MCF 10A (cell line): ENCODE data around the gene COL23A1. TPM values are rescaled to one million over a fixed set of nuclear protein-coding genes. Genes with fewer than 3 reads are reported as not detected.
"Not testable (repeated sequence)": the region's sequence is repeated elsewhere in the genome, so short reads cannot be mapped to it uniquely, and the experiment has no call there.

ENCODE experiments used
- BruUV-seq: library from RNA; stranded (reverse); fragments of 400-500 nt; replicated peaks from 2 replicates; lab custom pipeline; 2021; lab: Mats Ljungman, UMichigan
- CTCF ChIA-PET: fragments of 300-600 bp; sonication (Branson Sonifier 250); formaldehyde crosslinking; extraction: SDS; loops from one replicate; lab custom pipeline; 2021; ENCODE audit warnings: antibody characterized with exemption, inconsistent platforms; lab: Yijun Ruan, JAX
- POLR2A ChIA-PET: fragments of 300-600, 350-650 bp; sonication (Branson Sonifier 250); formaldehyde crosslinking; extraction: SDS; loops from one replicate; lab custom pipeline; 2020; ENCODE audit warnings: antibody characterized with exemption, inconsistent platforms; lab: Yijun Ruan, JAX
- DNase-seq: peaks from one replicate; pipeline ENCODE4 v3.0.0-alpha.2; 2018; ENCODE audit not compliant: unreplicated experiment
- H3K27ac Mint-ChIP-seq: one replicate; pipeline ENCODE4 v1.8.0; 2022; ENCODE audit warnings: mild to moderate bottlenecking, low read depth, mixed read lengths; ENCODE audit not compliant: unreplicated experiment
- H3K27me3 Mint-ChIP-seq: one replicate; pipeline ENCODE4 v1.8.0; 2022; ENCODE audit warnings: mixed read lengths; ENCODE audit not compliant: insufficient read depth, unreplicated experiment
- H3K36me3 Mint-ChIP-seq: one replicate; pipeline ENCODE4 v1.8.0; 2022; ENCODE audit warnings: mild to moderate bottlenecking, moderate library complexity, mixed read lengths; ENCODE audit not compliant: insufficient read depth, unreplicated experiment
- H3K4me1 Mint-ChIP-seq: one replicate; pipeline ENCODE4 v1.8.0; 2022; ENCODE audit warnings: mixed read lengths; ENCODE audit not compliant: insufficient read depth, unreplicated experiment
- H3K4me3 Mint-ChIP-seq: one replicate; pipeline ENCODE4 v1.8.0; 2022; ENCODE audit warnings: mild to moderate bottlenecking, moderate library complexity, mixed read lengths; ENCODE audit not compliant: unreplicated experiment
- H3K9me3 Mint-ChIP-seq: one replicate; pipeline ENCODE4 v1.8.0; 2022; ENCODE audit warnings: mixed read lengths; ENCODE audit not compliant: unreplicated experiment
- intact Hi-C: fragments of 100-400 bp; cut with micrococcal nuclease; formaldehyde crosslinking; loops from 2 replicates; pipeline ENCODE4 v1.14.1; 2022
- total RNA-seq: library from RNA; stranded (reverse); gene quantifications from 2 replicates; pipeline ENCODE4 v1.2.3, GENCODE V29; 2022
- TF ChIP-seq, protein P1 (sequence below): fragments of 200-600 bp; IDR thresholded peaks from one replicate; pipeline ENCODE4 v1.8.0; 2022; ENCODE audit warnings: antibody characterized with exemption, mild to moderate bottlenecking; ENCODE audit not compliant: unreplicated experiment

The COL23A1 gene
- total RNA-seq, 1 experiment from 2014 or later = not detected

DNA sequence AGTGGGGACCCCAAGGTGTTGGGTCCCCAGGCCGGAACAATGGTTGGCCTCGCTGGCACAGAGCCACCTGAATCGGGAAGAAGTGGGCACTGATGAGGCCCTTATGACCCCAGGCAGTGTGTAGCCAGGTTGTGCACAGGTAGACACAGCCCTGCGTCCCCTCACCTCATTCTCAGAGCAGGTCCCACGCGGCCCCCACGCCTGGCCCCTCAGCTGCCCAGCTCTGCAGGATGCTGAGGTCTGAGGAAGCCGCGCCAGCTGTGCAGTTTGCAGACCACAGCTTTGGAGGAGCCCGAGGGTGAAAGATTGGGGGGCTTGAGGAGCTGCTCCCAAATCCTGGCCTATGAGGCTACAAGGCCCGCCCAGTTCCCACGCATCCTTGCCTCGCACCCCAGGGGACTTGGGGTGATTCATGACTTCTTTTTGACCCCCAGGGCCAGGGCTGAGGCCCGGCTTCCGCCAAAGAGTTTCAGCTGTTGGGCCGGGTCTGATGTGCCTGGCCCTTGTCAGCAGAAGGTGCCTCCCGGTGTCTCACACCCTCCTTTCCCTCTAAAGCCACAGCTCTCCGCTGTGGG lies 269.8 kb downstream of the COL23A1 start:
- no TSS peak for BruUV-seq
- no peaks in the 10 kb centered on the region for H3K4me1 Mint-ChIP-seq
- CTCF ChIA-PET = no interaction called here
- intact Hi-C loops = no loop called here
- no peak overlapping the region for H3K27ac Mint-ChIP-seq
- TF ChIP-seq, protein P1, sequence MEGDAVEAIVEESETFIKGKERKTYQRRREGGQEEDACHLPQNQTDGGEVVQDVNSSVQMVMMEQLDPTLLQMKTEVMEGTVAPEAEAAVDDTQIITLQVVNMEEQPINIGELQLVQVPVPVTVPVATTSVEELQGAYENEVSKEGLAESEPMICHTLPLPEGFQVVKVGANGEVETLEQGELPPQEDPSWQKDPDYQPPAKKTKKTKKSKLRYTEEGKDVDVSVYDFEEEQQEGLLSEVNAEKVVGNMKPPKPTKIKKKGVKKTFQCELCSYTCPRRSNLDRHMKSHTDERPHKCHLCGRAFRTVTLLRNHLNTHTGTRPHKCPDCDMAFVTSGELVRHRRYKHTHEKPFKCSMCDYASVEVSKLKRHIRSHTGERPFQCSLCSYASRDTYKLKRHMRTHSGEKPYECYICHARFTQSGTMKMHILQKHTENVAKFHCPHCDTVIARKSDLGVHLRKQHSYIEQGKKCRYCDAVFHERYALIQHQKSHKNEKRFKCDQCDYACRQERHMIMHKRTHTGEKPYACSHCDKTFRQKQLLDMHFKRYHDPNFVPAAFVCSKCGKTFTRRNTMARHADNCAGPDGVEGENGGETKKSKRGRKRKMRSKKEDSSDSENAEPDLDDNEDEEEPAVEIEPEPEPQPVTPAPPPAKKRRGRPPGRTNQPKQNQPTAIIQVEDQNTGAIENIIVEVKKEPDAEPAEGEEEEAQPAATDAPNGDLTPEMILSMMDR = no peak
- H3K36me3 Mint-ChIP-seq = no peaks in the 10 kb centered on the region
- no peak overlapping the region for H3K4me3 Mint-ChIP-seq
- H3K27me3 Mint-ChIP-seq = peaks cover 13% of the 10 kb centered on the region
- POLR2A ChIA-PET = interaction anchor here (0.6 kb wide), 1 partner anchor 31 kb away, joined by 3 read pairs; no protein-coding TSS in a partner anchor
- H3K9me3 Mint-ChIP-seq = no peaks in the 10 kb centered on the region
- no peak for DNase-seq

GRCh38 chr5:178319541-178320041 lies 270.6 kb downstream of the COL23A1 start:
- ChIA-PET CTCF (interaction anchor here (0.9 kb wide), 1 partner anchor 232 kb away, joined by 3 read pairs; no protein-coding TSS in a partner anchor), POLR2A (no interaction called here)
- H3K27ac Mint-ChIP-seq = no peak overlapping the region
- intact Hi-C loops = no loop called here
- no peaks in the 10 kb centered on the region for H3K9me3 Mint-ChIP-seq
- peaks cover 7% of the 10 kb centered on the region for H3K27me3 Mint-ChIP-seq
- no peak for DNase-seq
- H3K36me3 Mint-ChIP-seq = no peaks in the 10 kb centered on the region
- TF ChIP-seq, protein P1 = no peak
- H3K4me1 Mint-ChIP-seq = no peaks in the 10 kb centered on the region
- BruUV-seq = no TSS peak
- H3K4me3 Mint-ChIP-seq = no peak overlapping the region

GRCh38 chr5:178318893-178319292 lies 271.3 kb downstream of the COL23A1 start:
- Mint-ChIP-seq H3K4me3 (no peak overlapping the region), H3K36me3 (no peaks in the 10 kb centered on the region), H3K27ac (no peak overlapping the region), H3K27me3 (peaks cover 9% of the 10 kb centered on the region), H3K4me1 (no peaks in the 10 kb centered on the region), H3K9me3 (no peaks in the 10 kb centered on the region)
- CTCF ChIA-PET = interaction anchor here (0.6 to 0.9 kb wide), 2 partner anchors 60 to 233 kb away, joined by 3 read pairs; no protein-coding TSS in a partner anchor
- TF ChIP-seq, protein P1 = no peak
- no TSS peak for BruUV-seq
- no peak for DNase-seq
- POLR2A ChIA-PET = no interaction called here
- intact Hi-C loops = no loop called here

GRCh38 chr5:178318382-178318781 lies 271.8 kb downstream of the COL23A1 start:
- ChIA-PET CTCF (interaction anchor here (0.6 kb wide), 2 partner anchors 39 to 1314 kb away, joined by 3 read pairs; no protein-coding TSS in a partner anchor), POLR2A (no interaction called here)
- TF ChIP-seq, protein P1 = no peak
- no peak overlapping the region for H3K27ac Mint-ChIP-seq
- no peaks in the 10 kb centered on the region for H3K36me3 Mint-ChIP-seq
- H3K9me3 Mint-ChIP-seq = no peaks in the 10 kb centered on the region
- no TSS peak for BruUV-seq
- H3K27me3 Mint-ChIP-seq = peaks cover 14% of the 10 kb centered on the region
- intact Hi-C loops = no loop called here
- no peak for DNase-seq
- no peak overlapping the region for H3K4me3 Mint-ChIP-seq
- H3K4me1 Mint-ChIP-seq = no peaks in the 10 kb centered on the region

- DNase-seq, BruUV-seq, H3K27ac Mint-ChIP-seq, H3K9me3 Mint-ChIP-seq, H3K36me3 Mint-ChIP-seq, H3K4me3 Mint-ChIP-seq, intact Hi-C loops, POLR2A ChIA-PET, H3K4me1 Mint-ChIP-seq: not testable (repeated sequence)
- CTCF ChIA-PET = interaction anchor here (0.6 kb wide), 1 partner anchor 38 kb away, joined by 3 read pairs; no protein-coding TSS in a partner anchor
- peaks cover 20% of the 10 kb centered on the region for H3K27me3 Mint-ChIP-seq
These were observed 272.5 kb downstream of the COL23A1 start for GRCh38 chr5:178317727-178318126.
